HCT116 (cell line): ENCODE data around the gene ATP13A4. TPM values are rescaled to one million over a fixed set of nuclear protein-coding genes. Genes with fewer than 3 reads are reported as not detected.
A peak's percentile ranks its signal among the peaks of the same experiment; 100 is the strongest.

Experiments
- ATAC-seq: fragments of 200-7000 bp; cut with Tn5 transposase; 2 replicates; pipeline ENCODE4 v1.9.1; 2020; ENCODE audit warnings: mild to moderate bottlenecking, moderate library complexity
- BruUV-seq: library from RNA; stranded (reverse); fragments of 400-500 nt; replicated peaks from 2 replicates; lab custom pipeline; 2021; lab: Mats Ljungman, UMichigan
- CTCF ChIA-PET: fragments of 300-600 bp; sonication (Branson Sonifier 250); formaldehyde crosslinking; loops from one replicate; lab custom pipeline; 2021; ENCODE audit warnings: antibody characterized with exemption; lab: Charles Lee
- POLR2A ChIA-PET: fragments of 300-600, 350-600 bp; sonication (Branson Sonifier 250); formaldehyde crosslinking; loops from one replicate; lab custom pipeline; 2021; ENCODE audit warnings: antibody characterized with exemption; lab: Charles Lee
- RAD21 ChIA-PET, 2 experiments: fragments of 300-600 bp; sonication (Branson Sonifier 250); formaldehyde crosslinking; loops; one replicate each; lab custom pipeline; 2023; ENCODE audit warnings: low total read pairs in 2 of 2; ENCODE audit not compliant: uncharacterized antibody in 2 of 2, unreplicated experiment in 2 of 2, low non-redundant PET in 1 of 2; lab: Charles Lee
- DNase-seq: peaks from one replicate; pipeline ENCODE4 v3.0.0-alpha.2; 2010; ENCODE audit warnings: low read depth, low spot score
- H2AFZ ChIP-seq: fragments of 200-600 bp; shearing (Covaris generic), sonication (generic); 2 replicates; pipeline ENCODE4 v1.6.1; 2017; ENCODE audit warnings: low read depth, mixed run types, mixed read lengths, antibody characterized with exemption, low read length; ENCODE audit not compliant: poor library complexity, severe bottlenecking
- H3K27ac ChIP-seq: 2 replicates; pipeline ENCODE4 v1.5.1; 2012; ENCODE audit warnings: low read depth, low read length
- H3K27me3 ChIP-seq: fragments of 200-600 bp; sonication (generic); 2 replicates; pipeline ENCODE4 v1.6.1; 2016; ENCODE audit warnings: mixed run types, low read length, mixed read lengths; ENCODE audit not compliant: insufficient read depth
- H3K36me3 ChIP-seq, 2 experiments: fragments of 200-500 bp in 1 of 2; fragments of 200-600 bp in 1 of 2; sonication (Bioruptor generic) in 1 of 2; sonication (generic) in 1 of 2; 2 replicates each; pipeline versions ENCODE4 v1.5.1 to v1.6.1; 2014 to 2016; ENCODE audit warnings: low read length in 2 of 2, inconsistent platforms in 1 of 2, mixed read lengths in 1 of 2, mixed run types in 1 of 2; ENCODE audit not compliant: insufficient read depth in 2 of 2, control insufficient read depth in 1 of 2
- H3K4me1 ChIP-seq, 2 experiments: fragments of 200-600 bp in 1 of 2; sonication (generic) in 1 of 2; 2 replicates each; pipeline versions ENCODE4 v1.5.1 to v1.6.1; 2012 to 2017; ENCODE audit warnings: low read length in 2 of 2, inconsistent platforms in 1 of 2, mild to moderate bottlenecking in 1 of 2, mixed read lengths in 1 of 2, mixed run types in 1 of 2, moderate library complexity in 1 of 2; ENCODE audit not compliant: insufficient read depth in 2 of 2, control insufficient read depth in 1 of 2
- H3K4me2 ChIP-seq: fragments of 200-600 bp; sonication (generic); 2 replicates; pipeline ENCODE4 v1.6.1; 2017; ENCODE audit warnings: mixed run types, low read length, mixed read lengths
- H3K4me3 ChIP-seq, 2 experiments: fragments of 200-600 bp in 1 of 2; sonication (generic) in 1 of 2; replicated peaks in 1 of 2; 2 replicates each; pipeline ENCODE4 v1.5.1; 2011 to 2016; ENCODE audit warnings: low read length in 2 of 2, control low read depth in 1 of 2, low read depth in 1 of 2, mild to moderate bottlenecking in 1 of 2, mixed read lengths in 1 of 2, mixed run types in 1 of 2
- H3K79me2 ChIP-seq: fragments of 200-600 bp; sonication (generic); 2 replicates; pipeline ENCODE4 v1.6.1; 2017; ENCODE audit warnings: mild to moderate bottlenecking, mixed run types, low read length, moderate library complexity, mixed read lengths; ENCODE audit not compliant: insufficient read depth
- H3K9ac ChIP-seq: fragments of 200-600 bp; sonication (generic); 2 replicates; pipeline ENCODE4 v1.6.1; 2016; ENCODE audit warnings: low read length, mixed read lengths
- H3K9me2 ChIP-seq: fragments of 200-600 bp; sonication (generic), shearing (Covaris generic); 2 replicates; pipeline ENCODE4 v1.6.1; 2017; ENCODE audit warnings: mixed run types, mild to moderate bottlenecking, moderate library complexity; ENCODE audit not compliant: insufficient read depth
- H3K9me3 ChIP-seq, 2 experiments: fragments of 200-500 bp in 1 of 2; fragments of 200-600 bp in 1 of 2; sonication (Bioruptor generic) in 1 of 2; sonication (generic) in 1 of 2; 2 replicates each; pipeline ENCODE4 v1.6.1; 2014 to 2017; ENCODE audit warnings: low read length in 2 of 2, mixed read lengths in 2 of 2, inconsistent platforms in 1 of 2, low read depth in 1 of 2, mild to moderate bottlenecking in 1 of 2, mixed run types in 1 of 2, moderate library complexity in 1 of 2; ENCODE audit not compliant: control insufficient read depth in 1 of 2, insufficient read depth in 1 of 2
- H4K20me1 ChIP-seq: fragments of 200-600 bp; sonication (generic), shearing (Covaris generic); 2 replicates; pipeline ENCODE4 v1.6.1; 2017; ENCODE audit warnings: mixed run types, mild to moderate bottlenecking, moderate library complexity; ENCODE audit not compliant: insufficient read depth
- CBX3 ChIP-seq: IDR thresholded peaks from 2 replicates; pipeline ENCODE4 v1.6.1; 2012; ENCODE audit warnings: low read depth
- FOSL1 ChIP-seq: IDR thresholded peaks from 2 replicates; pipeline ENCODE4 v1.6.1; 2012; ENCODE audit warnings: low read depth
- JUND ChIP-seq: IDR thresholded peaks from 2 replicates; pipeline ENCODE4 v1.6.1; 2012
- REST ChIP-seq: IDR thresholded peaks from 2 replicates; pipeline ENCODE4 v1.6.1; 2012; ENCODE audit warnings: low read depth
- SP1 ChIP-seq: IDR thresholded peaks from 2 replicates; pipeline ENCODE4 v1.6.1; 2012; ENCODE audit warnings: low read depth
- YY1 ChIP-seq: IDR thresholded peaks from 2 replicates; pipeline ENCODE4 v1.6.1; 2011; ENCODE audit warnings: low read length, low read depth, moderate library complexity, mild to moderate bottlenecking; ENCODE audit not compliant: insufficient replicate concordance; ENCODE audit errors: extremely low read depth
- intact Hi-C: fragments of 100-400 bp; cut with micrococcal nuclease; formaldehyde crosslinking; loops from 2 replicates; pipeline ENCODE4 v1.10.0; 2022
- total RNA-seq: library from RNA; stranded (reverse); gene quantifications from one replicate; pipeline ENCODE4 v1.2.1, GENCODE V29; 2021; ENCODE audit not compliant: unreplicated experiment

ATP13A4 gene
- total RNA-seq, 1 experiment from 2014 or later, result 0.15 TPM

- CTCF ChIA-PET, result interaction anchor here (0.5 kb wide), 1 partner anchor 9 kb away, joined by 3 read pairs; no protein-coding TSS in a partner anchor
- Histone ChIP-seq H3K4me2 (peak overlapping the region; percentile 55), H3K9ac (no peak overlapping the region), H4K20me1 (no peaks in the 10 kb centered on the region), H3K4me3 (no peak overlapping the region; a peak in 1 of 4 replicates), H3K27ac (no peak overlapping the region), H3K79me2 (peaks cover 22% of the 10 kb centered on the region), H3K9me2 (no peaks in the 10 kb centered on the region; the same call in 1 of the 2 replicates), H3K27me3 (no peaks in the 10 kb centered on the region), H3K9me3 (no peaks in the 10 kb centered on the region), H3K4me1 (peaks cover 18 to 32% of the 10 kb centered on the region in 2 experiments), H2AFZ (peak overlapping the region; percentile 72), H3K36me3 (no peaks in the 10 kb centered on the region)
- RAD21 ChIA-PET, result no interaction called here
- TF ChIP-seq JUND (peak; percentile 38; the same call in 1 of the 2 replicates), FOSL1 (peak; percentile 59), YY1 (no peak), SP1 (0 out of 2 replicates have a peak, but pooled peaks have one; percentile 35), CBX3 (no peak), REST (no peak)
- BruUV-seq, result no TSS peak
- intact Hi-C loops, result loop anchor here (5.0 kb wide), 1 partner anchor 727 kb away; no protein-coding TSS in a partner anchor
- DNase-seq (peak; percentile 74), ATAC-seq (peak; percentile 68)
- POLR2A ChIA-PET, result no interaction called here
Measured at GRCh38 chr3:193590088-193590856, 35.6 kb upstream of the ATP13A4 start.
